OCI-LY1 (cell line): ENCODE data around the gene KRT17.

Experiments used
- CTCF ChIP-seq: fragments of 200-600 bp; sonication (generic), shearing (Covaris generic); IDR thresholded peaks from 2 replicates; pipeline ENCODE4 v1.5.1; 2017; ENCODE audit warnings: mild to moderate bottlenecking, antibody characterized with exemption, low read length, moderate library complexity, mixed read lengths
- EZH2 ChIP-seq: fragments of 200-600 bp; sonication (generic), shearing (Covaris generic); IDR thresholded peaks from 2 replicates; pipeline ENCODE4 v1.8.0; 2017; ENCODE audit warnings: borderline replicate concordance, mixed run types, mild to moderate bottlenecking, antibody characterized with exemption, low read length, moderate library complexity, mixed read lengths

GRCh38 chr17:41665566-41666236, 41.3 kb upstream of the KRT17 start:
- TF ChIP-seq CTCF (peak; percentile 94), EZH2 (no peak)
